ENCODE data around the gene SYNCRIP.
"Not testable (repeated sequence)": the region's sequence is repeated elsewhere in the genome, so short reads cannot be mapped to it uniquely, and the experiment has no call there.

The SYNCRIP gene

DNA sequence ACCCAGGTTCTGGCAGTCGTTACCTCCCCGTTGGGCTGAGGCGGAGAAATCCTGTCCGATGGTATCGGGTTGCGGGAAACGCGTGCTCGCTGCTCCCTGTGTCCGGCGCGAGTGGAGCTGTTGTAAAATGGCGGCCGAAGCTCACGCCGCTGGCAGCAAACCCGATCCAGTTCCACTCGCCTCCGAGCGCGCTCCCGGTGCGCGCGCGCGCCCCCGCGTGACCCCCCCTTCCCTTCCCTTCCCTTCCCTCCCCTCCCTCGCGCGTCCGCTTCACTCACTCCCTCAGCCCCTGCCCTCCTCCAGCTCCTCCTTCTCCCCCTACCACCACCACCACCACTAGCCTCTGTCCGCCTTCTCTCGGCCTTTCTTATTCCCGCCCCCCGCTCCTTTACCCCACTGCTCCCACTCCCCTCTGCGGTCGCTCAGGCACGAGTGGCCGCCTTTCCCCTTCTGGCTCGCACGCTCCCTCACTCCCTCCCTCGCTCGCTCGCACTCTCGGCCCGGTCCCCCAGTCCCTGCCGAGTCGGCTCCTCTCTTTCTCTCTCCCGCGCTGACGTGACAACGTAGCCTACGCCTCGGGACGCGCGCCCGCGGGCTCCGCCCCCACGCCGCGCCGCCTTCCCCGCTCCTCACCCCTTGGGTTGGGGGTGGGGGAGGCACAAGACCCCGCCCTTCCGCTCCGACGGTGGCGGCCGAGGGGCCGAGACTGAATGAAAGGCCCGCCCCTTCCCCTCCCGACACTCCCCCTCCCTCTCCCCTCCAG lies at the start of gene SYNCRIP:
SYNCRIP (minus strand) TSS at position 113 of the 763 bp plus-strand sequence. CDS start 1,447 bp downstream, outside the sequence.
- DNase-seq: peak; percentile 97 to 99 (median 98)

DNA sequence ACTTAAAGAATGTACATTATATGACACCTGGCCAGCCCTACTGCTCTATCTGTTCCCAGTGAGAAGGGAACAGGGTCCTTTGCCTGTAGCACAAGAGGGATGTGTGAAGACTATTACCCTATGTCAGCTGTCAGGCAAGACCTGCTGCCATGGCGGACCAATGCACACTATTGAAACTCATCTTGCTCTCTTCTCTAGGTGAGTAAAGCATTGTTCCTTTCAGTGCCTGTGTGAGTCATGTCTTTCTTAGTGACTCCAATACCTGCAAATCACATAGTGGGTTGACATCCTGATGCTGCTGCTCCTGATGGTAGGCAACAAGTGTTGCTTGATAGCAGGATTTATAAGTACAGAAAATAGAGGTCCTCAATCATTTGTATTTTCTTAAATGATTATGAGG lies 48.8 kb upstream of the SYNCRIP start:
- no peak for DNase-seq

DNA sequence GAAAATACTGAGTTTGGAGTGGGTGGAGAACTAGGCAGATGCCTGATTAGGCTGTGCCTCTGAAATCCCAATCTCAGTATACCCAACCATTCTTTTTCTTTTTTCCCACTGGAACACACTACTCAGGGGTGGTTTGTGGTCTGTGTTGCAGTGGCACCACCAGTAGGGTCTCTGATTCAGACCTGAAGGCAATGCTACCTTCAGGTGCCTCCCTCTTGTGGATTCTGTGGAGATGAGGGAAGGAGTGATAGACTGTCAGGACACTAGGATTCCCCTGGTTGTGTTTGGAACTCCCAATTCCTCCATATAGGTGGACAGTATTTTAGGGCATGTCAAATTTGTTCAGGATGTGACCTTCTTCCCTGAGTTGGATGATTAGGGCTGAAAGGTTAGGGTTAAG lies 47.4 kb upstream of the SYNCRIP start:
- DNase-seq: no peak

DNA sequence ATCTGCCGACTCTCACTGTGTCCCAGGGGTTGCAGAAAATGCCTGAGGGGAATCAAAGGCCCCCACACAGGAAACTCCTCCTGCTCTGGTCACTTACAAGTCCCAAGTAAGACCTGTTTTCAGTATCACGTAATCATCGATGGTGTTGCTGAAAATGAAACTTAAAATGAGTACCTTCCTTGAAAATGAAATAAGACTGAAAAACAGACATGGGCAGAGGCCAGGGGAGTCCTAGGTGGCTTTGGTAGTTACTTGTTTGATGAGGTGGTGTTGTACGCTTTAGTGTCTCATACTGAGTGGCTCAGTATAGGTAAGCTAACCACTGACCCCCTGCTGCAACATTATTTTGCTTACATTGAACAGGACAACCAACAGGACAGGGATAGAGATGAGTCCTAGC lies 43.0 kb upstream of the SYNCRIP start:
- DNase-seq: no peak

DNA sequence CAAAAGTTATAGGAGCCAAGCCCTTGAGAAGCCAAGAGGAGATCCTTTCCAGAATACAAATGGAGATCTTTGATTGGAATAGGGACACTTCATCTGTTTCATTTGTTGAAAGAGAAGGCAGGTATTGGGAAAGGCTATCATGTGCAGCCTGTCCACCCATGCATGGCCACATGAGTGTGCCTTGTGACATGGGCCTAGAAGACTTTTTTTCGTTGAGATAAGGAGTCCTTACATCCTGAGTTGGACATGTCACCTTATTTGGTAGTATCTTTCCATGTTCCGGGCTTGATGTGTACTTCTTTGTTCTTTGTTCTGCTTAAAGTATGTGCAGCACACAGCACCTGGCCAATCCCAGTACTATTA lies 42.1 kb upstream of the SYNCRIP start:
- no peak for DNase-seq

DNA sequence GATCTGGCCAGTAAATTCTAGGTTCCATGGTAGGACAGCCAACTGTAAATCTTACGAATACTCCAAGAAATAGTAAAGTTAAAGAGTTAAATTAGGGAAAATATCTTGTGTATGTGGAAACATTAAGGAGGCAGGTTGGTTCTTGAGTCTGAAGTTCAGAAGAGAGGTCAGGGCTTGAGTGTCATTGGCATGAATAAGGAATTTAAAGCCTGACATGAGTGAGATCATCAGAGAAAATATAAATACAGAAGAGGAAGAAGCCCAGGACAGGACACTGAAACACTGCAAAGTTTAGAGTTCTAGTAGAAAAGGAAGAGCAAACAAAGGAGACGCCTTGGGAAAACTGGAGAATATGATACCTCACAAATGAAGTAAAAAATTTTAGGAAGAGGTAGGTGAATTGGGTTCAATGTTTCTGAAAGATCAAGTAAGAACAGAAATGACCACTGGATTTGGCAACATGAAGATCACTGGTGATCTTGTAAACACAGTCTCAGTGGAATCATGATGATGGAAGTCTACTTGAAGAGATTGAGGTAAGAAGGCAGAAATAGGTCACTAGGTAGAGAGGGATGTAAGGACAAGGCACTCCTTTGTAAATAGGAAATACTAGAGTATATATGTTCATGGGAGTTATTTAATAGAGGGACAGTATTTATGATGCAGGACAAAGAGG lies 41.6 kb upstream of the SYNCRIP start:
- DNase-seq: no peak

DNA sequence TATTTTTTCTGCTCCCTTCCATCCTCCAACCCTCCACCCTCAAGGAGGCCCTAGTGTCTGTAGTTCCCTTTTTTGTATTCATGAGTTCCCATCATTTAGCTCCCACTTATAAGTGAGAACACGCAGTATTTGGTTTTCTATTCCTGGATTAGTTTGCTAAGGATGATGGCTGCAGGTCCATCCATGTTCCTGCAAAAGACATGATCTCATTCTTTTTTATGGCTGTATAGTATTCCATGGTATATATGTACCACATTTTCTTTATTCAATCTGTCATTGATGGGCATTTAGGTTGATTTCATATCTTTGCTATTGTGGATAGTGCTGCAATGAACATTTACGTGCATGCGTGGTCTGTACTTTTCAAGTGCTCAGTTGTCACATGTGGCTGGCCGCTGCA lies 39.2 kb upstream of the SYNCRIP start:
- not testable (repeated sequence) for DNase-seq

DNA sequence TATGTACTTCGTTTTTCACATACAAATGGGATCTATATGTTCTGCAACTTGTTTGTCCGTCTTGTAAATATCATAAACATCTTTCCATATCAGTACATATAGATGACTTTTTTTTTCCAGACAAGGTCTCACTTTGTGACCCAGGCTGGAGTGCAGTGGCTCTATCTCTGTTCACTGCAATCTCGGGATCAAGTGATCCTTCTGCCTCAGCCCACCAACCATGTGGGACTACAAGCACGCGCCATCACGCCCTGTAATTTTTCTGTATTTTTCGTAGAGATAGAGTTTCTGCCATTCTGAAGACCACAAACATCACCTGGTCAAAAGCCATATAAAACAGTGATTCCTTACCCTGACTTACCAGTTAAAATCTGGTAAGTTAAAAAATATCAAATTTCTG lies 37.7 kb upstream of the SYNCRIP start:
- DNase-seq: no peak

DNA sequence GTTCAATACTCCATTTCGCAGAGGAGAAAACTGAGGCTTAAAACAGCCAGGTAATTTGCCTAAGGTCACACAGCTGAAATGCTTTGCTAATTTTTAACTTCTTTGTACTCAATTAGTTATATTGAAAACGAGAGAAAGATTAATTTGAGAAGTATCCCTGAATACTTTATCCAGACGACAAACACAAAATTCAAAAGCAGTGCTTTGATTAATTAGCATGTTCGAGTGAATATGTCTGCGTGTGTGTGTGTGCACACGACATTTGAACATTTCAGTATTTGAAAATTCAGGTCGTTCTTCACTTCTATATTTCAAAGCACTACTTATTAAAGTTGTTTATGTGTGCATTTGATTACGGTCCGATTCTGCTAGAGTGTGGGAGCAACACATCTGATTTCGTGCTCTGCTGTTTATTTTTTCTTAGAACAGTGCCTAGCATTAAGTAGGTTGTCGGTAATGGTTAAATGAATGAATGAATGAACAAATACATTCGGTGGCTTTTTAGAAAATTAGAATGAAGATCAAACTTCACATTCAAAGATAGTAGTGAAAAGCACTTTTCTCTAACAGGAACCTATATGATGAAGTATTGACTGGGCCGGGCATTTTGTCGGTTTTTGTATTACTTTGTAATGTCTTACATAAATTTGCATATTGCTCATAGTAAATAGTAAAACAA lies 36.9 kb upstream of the SYNCRIP start:
- DNase-seq: no peak

DNA sequence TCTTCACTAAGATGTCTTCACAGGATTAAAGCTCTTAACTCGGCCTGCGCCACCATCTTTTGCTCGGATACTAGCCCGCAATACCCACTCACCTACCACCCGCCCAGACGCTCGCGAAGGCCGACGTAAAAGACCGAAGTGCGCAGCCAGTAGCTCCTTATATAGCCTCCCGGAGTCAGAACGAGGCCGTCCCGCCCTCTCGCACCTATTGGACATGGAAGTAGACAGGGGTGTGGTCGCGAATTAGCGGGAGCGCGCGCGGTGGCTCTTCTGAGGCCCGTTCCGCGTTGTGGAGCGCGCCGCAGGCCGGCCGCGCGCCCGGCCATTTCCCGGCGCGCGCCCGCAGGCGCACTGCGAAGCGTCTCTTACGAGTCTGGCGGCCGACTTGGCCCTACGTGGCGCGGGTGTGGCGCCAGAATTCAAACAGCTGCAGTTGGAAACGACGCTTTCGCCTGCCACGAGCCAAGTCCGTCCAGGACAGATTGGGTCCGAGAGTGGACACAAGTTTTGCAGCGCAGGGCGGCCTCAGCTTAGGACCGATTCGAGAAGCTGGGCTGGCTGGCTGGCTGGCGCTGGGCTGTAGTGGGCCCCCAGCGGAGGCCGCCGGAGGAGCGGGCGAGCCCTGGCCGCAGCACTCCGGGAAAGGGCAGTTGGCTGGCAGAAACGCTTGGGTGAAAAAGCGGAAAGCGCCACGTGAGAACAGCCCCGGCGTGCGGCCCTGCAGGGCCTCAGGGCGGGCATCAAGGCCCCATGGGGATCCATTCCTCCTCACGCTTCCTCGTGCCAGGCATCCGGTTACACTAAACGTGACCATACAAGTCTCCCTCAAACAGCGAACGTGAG lies 36.1 kb upstream of the SYNCRIP start:
- peak; percentile 94 to 96 (median 96) for DNase-seq

DNA sequence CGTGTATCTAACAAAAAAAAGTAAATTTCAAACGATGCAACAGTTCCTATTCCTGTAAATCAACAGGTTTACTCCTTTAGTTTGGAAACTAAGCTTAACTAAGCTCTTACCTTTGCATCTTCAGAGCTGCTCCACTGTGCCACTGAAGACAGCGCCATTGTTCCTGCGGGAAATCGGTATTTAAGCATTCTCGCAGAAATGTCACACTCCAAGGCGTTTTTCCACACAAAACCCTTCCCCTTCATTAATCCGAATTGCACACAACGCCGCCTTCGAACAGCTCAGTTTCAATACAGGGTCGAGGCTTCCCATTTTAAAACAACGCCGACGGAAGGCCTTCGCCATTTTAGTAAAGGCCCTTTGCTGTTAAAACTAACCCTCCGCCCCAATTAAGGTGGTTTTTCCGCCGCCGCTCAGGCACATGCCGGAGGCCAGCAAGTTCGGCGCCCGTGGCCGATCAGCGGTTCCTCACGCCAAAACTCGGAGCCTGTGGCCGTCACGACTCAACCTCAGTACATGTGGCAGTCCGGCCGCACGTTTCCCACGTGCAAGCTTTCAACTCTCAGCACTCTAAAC lies 35.4 kb upstream of the SYNCRIP start:
- peak in 1 of 4 experiments; percentile 28 for DNase-seq

DNA sequence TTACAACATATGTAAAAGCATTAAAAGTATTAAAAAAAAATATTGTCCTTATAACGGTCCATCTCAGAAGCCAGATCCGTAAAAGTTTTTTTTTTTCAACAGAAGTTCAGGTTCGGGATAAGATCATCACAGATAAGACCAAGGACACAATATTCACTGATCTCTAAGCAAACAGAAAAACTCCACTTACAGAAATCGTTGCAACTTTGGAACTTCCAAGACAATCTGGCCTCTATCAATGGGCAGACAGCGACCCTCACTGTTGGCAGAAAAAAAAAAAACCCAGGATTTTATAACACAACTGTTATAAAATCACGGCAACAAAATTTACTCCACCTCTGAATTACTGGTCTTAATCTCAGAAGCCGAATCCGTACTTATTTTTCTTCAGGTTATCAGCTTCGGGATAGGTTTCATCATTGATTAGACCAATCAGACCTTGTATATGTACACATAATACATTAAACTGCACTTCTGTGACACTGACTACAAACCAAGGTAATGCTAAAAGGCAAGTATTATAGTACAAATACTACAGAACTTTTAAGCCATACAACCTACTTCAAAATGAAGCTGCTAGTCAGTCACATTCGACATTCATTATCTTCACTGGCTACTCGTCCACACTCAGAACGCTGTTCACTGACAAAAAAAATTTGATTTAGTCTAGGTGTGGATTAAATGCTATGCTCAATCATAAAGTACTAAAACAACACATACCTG lies 34.7 kb upstream of the SYNCRIP start:
- no peak for DNase-seq

DNA sequence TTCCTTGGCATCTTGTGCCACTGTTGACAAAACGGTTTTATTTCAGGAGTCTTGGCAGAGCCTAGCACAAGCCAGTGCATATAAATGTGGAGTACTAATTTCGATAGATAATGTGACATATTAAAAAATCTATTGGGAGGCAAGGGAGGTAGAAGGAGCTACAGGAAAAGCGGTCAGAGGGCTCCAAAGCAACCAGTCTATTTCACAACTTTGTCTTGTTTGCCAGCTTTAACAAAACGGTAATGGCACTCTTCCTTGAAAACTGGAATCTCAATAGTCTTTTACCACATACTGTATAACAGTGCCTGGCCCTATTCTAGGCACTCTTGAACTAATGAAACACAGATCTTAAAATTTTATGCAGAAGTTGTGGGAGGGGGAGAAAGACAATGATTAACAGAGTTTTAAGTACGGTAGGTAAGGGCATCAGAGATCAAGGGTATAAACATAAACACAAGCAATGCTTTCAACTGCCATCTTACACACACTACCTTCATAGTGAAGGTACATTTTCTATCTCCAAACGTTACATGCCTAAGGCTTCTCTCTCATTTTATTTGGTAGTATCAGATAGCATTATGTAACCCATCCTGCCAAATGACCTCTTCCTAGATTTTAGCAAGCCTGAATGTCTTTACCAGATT lies 33.5 kb upstream of the SYNCRIP start:
- DNase-seq: no peak

DNA sequence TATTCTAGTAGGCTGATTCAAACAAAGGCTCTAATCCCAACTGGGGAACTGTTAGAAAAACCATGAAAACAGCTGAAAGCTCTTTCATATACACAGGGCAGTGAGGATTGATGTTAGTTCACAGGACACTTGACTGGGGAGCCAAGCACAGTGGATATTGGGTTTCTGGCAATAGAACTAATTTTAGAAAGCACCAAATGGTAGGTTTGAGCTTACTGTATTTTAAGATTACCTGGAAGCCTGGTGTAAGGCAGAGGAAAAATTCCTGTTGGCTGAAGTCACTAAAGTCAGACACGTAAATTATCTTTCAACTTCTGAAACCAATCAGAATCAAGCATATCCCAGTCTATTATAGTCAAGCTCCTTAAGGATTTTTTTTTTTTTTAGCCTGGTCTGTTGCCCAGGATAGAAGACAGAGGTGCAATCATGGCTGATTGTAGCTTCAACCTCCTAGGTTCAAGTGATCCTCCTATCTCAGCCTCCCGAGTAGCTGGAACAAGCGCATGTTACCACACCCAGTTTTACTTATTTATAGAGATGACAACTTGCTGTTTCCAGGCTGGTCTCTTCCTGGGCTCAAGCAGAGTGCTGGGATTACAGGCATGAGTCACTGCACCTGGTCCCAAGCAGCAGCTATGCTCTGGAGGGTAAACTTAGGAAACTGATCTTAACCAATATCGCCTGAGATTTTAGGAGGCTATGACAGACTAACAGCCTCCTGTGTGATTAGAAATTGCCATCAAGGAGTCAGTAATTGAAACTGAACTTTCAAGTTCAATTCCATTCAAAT lies 32.5 kb upstream of the SYNCRIP start:
- DNase-seq: no peak

DNA sequence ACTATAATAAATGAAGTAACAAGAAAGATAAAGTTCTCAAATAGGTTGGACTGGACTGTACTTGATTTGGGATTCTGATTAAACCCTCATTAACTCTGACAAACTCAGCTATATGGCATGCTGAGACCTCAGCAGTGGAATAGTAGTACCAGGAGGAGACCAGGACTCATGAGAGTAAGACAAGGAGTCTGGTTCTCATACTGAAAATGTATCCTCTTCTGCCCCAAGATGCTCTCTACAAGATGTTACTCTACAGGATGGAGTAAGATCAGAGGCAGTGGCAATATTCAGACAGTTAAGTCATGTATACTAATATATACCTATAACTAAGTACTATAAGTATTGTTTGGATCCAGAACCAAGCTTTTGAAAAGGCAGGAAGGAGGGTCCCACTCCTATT lies 31.9 kb upstream of the SYNCRIP start:
- no peak for DNase-seq

DNA sequence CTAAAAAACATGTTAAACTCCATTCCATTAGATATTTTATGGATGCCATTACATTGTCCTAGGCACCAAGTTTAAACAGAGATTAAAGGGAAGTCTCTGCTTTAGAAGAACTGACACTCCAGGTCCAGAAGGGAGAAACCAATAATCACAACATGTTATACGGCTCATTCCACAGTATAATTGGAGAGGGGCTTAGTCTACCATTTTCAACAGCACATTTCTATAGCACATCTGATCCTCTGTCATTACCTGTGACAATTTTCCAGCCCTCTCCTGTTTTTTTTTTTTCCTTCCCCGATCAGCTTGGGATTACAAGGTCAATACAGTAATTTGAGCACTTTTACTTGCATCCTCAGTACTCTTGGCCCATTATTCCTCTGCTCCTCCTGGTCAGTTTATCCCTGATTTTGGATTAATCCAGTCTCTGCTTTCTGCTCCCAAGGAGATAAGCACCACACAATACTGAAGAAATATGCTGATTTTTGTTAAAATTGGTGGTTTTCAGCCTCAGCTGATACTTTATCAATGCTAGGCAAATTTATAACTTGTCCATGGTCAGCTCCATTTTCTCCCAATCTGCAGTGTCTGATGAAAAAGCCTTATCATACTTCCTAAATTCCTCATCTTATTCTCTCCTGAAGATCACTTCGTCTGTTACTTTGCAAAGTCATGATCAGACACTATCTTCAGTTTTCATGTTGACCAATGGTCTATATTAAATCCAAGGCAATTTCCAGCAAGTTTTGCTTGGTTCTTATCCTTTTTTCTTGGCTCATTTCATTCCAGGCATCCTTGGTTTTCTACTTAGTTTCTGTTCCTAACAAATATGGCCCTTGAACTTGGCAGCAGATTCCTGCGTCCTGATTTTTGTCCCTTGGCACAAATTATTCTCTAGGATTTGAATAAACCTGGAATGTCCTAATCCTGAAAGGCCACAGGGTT lies 30.8 kb upstream of the SYNCRIP start:
- DNase-seq: no peak

DNA sequence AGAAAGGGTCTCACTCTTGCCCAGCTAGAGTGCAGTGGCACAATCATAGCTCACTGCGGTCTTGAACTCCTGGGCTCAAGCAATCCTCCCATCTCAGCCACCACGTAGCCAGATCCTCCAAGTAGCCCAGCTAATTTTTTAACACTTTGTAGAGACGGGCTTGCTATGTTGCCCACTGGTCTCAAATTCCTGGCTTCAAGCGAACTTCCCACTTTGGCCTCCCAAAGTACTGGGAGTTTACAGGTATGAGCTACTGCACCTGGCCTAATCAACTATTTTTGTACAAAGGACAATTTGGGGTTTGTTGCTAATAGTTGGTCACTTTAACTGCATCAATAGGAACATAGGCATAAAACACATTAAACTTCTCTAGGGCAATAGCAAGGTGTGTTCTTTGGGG lies 29.9 kb upstream of the SYNCRIP start:
- no peak for DNase-seq

DNA sequence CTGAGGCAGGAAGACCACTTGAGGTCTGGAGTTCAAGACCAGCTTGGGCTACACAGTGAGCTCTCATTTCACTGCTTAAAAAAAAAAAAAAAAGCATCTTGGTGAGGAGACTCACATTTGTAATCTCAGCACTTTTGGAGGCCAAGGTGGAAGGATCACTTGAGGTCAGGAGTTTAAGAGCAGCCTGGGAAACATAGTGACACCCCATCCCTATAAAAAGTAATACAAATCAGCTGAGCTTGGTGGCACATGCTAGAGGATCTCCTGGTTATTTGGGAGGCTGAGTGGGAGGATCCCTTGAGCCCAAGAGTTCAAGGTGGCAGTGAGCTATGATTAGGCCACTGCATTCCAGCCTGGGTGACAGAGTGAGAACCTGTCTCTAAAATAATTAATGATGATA lies 29.4 kb upstream of the SYNCRIP start:
- DNase-seq: no peak

DNA sequence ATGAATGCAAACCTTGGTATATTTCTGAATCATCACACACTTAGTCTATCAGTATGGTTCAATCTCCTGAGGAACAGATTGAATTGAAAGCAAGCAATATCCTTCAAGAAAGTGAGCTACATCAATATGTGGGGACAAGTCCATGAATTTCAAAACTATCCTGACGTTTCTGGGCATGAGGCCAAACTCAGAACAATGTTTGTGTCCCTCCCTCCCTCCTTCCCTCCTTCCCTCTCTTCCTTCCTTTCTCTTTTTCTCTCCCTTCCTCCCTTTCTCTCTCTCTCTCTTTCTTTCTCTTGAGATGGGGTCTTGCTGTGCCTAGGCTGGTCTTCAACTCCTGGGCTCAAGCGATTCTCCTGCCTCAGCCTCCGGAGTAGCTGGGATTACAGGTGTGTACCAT lies 27.9 kb upstream of the SYNCRIP start:
- DNase-seq: no peak

Data from activated CD4-positive, CD25-positive, alpha-beta regulatory T cell (primary cell).